ENCODE measurements around the gene EYS. TPM values are rescaled to one million over a fixed set of nuclear protein-coding genes. Genes with fewer than 3 reads are reported as not detected.

EYS gene
- total RNA-seq, 1 experiment from 2014 or later, result not detected

GRCh38 chr6:64445038-64445437, 1262.0 kb downstream of the EYS start:
- H3K4me1 ChIP-seq (replicated peaks), result no peaks in the 10 kb centered on the region
- no peaks in the 10 kb centered on the region for H3K9me3 ChIP-seq (replicated peaks)
- DNase-seq (ENCODE audit: low read depth in 1 of 2, low spot score in 2 of 2), result no peak
- no peak overlapping the region for H3K27ac ChIP-seq
- no peaks in the 10 kb centered on the region for H3K27me3 ChIP-seq (replicated peaks)
- H3K36me3 ChIP-seq, result no peaks in the 10 kb centered on the region
- H3K4me3 ChIP-seq, result no peak overlapping the region

GRCh38 chr6:64439274-64439673, 1267.8 kb downstream of the EYS start:
- DNase-seq (ENCODE audit: low read depth in 1 of 2, low spot score in 2 of 2), result no peak

GRCh38 chr6:64437996-64438395, 1269.0 kb downstream of the EYS start:
- Histone ChIP-seq H3K4me3 (no peak overlapping the region), H3K9me3 (replicated peaks) (no peaks in the 10 kb centered on the region), H3K36me3 (no peaks in the 10 kb centered on the region), H3K4me1 (replicated peaks) (no peaks in the 10 kb centered on the region), H3K27ac (no peak overlapping the region), H3K27me3 (replicated peaks) (no peaks in the 10 kb centered on the region)
- no peak for DNase-seq (ENCODE audit: low read depth in 1 of 2, low spot score in 2 of 2)

More at GRCh38 chr6:64439274-64439673, 1267.8 kb downstream of the EYS start:
- Histone ChIP-seq H3K27me3 (replicated peaks) (no peaks in the 10 kb centered on the region), H3K9me3 (replicated peaks) (no peaks in the 10 kb centered on the region), H3K4me1 (replicated peaks) (no peaks in the 10 kb centered on the region), H3K4me3 (no peak overlapping the region), H3K27ac (no peak overlapping the region), H3K36me3 (no peaks in the 10 kb centered on the region)

- DNase-seq (ENCODE audit: low read depth in 1 of 2, low spot score in 2 of 2), result no peak
- Histone ChIP-seq H3K27ac (no peak overlapping the region), H3K9me3 (replicated peaks) (no peaks in the 10 kb centered on the region), H3K4me1 (replicated peaks) (no peaks in the 10 kb centered on the region), H3K4me3 (no peak overlapping the region), H3K36me3 (no peaks in the 10 kb centered on the region), H3K27me3 (replicated peaks) (no peaks in the 10 kb centered on the region)
Observed at GRCh38 chr6:64429926-64430325, 1277.1 kb downstream of the EYS start.

- no peaks in the 10 kb centered on the region for H3K9me3 ChIP-seq (replicated peaks)
- H3K36me3 ChIP-seq, result no peaks in the 10 kb centered on the region
- H3K4me3 ChIP-seq, result no peak overlapping the region
- H3K27me3 ChIP-seq (replicated peaks), result no peaks in the 10 kb centered on the region
- no peak overlapping the region for H3K27ac ChIP-seq
- H3K4me1 ChIP-seq (replicated peaks), result no peaks in the 10 kb centered on the region
- DNase-seq (ENCODE audit: low read depth in 1 of 2, low spot score in 2 of 2), result no peak
Observed at GRCh38 chr6:64428186-64428585, 1278.8 kb downstream of the EYS start.

DNA sequence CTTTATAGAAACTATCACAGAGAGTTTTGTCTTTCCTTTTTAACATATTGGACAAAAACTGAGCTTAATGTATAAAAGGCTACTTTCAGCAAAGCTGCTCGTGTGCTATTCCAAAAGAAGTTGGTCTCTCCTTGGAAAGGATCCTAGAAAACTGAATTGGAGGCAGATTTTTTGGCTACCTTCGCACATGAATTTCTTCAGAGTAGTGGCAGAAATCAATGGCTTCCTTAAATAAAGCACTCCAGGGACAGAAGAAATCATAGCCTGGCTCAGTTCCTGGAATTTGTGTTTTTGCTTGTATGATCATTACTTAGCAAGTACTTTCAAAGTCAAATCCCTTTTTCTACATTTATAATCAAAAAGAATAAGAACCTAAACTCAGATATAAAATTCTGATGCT, 1291.1 kb downstream of the EYS start:
- H3K27me3 ChIP-seq (replicated peaks), result no peaks in the 10 kb centered on the region
- H3K4me3 ChIP-seq, result no peak overlapping the region
- H3K36me3 ChIP-seq, result no peaks in the 10 kb centered on the region
- no peaks in the 10 kb centered on the region; the same call in 1 of the 2 replicates for H3K9me3 ChIP-seq (replicated peaks)
- H3K27ac ChIP-seq, result no peak overlapping the region
- no peak for DNase-seq (ENCODE audit: low read depth in 1 of 2, low spot score in 2 of 2)
- no peaks in the 10 kb centered on the region for H3K4me1 ChIP-seq (replicated peaks)

DNA sequence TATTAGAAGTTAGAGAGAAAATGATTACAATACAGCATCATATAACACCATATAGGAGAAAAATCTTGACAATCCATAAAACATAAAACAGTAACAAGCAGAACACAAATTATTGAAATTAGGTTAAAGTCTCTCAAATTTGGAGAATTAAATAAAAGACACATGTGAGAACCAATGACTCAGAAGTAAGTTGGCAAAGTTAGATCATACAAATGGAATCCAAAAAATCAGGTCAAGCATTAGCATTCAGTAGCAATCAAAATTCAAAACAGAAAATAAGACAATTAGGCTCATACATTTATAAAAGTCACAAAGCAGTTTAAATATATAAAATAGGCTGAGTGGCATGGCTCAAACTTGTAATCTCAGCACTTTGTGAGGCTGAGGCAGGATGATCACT, 1295.8 kb downstream of the EYS start:
- Histone ChIP-seq H3K4me1 (replicated peaks) (no peaks in the 10 kb centered on the region), H3K9me3 (replicated peaks) (no peaks in the 10 kb centered on the region), H3K27me3 (replicated peaks) (no peaks in the 10 kb centered on the region), H3K4me3 (no peak overlapping the region), H3K27ac (no peak overlapping the region), H3K36me3 (no peaks in the 10 kb centered on the region)
- DNase-seq (ENCODE audit: low read depth in 1 of 2, low spot score in 2 of 2), result no peak

GRCh38 chr6:64409948-64410347, 1297.1 kb downstream of the EYS start:
- Histone ChIP-seq H3K27ac (no peak overlapping the region), H3K9me3 (replicated peaks) (0 out of 2 replicates have a peak, but pooled peaks cover 3% of the 10 kb centered on the region), H3K27me3 (replicated peaks) (no peaks in the 10 kb centered on the region), H3K4me1 (replicated peaks) (no peaks in the 10 kb centered on the region), H3K36me3 (no peaks in the 10 kb centered on the region), H3K4me3 (no peak overlapping the region)
- DNase-seq (ENCODE audit: low read depth in 1 of 2, low spot score in 2 of 2), result no peak

DNA sequence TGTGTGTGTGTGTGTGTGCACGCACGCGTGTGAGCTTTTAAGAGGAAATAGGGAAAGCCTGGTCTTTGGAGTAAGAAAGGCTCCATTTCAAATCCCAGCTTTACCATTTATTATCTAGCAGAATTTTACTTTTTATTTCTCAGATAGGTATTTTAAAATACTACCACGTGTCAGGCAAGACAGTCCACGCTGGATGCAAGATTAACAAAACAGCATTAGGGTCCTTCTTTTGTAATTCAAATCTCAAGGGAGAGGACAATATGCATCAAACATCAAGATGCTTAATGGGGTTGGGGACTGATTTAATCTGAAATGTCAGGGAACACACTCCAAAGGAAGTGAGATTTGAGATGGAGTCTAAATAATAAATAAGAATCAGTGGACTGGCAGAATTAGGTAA, 1302.6 kb downstream of the EYS start:
- Histone ChIP-seq H3K27ac (no peak overlapping the region), H3K27me3 (replicated peaks) (no peaks in the 10 kb centered on the region), H3K36me3 (no peaks in the 10 kb centered on the region), H3K9me3 (replicated peaks) (0 out of 2 replicates have a peak, but pooled peaks cover 3% of the 10 kb centered on the region), H3K4me1 (replicated peaks) (no peaks in the 10 kb centered on the region), H3K4me3 (no peak overlapping the region)
- DNase-seq (ENCODE audit: low read depth in 1 of 2, low spot score in 2 of 2), result no peak

DNA sequence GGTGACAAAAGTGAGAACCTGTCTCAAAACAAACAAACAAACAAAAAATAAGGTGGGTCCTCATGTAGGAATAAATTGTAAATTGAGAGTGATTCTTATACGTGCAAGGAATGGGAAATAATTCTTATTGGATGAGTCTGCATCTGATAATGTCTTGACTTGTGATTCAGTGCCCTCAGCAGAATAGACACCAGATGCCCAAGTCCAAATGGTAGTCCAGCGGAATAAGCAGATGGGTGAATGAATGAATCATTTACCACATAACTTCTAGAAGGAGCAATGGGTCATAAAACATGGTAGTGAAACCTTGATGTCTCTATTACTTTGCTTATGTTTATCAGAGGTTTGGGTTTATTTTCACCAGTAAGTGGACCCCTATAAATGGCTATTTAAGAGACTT, 1323.7 kb downstream of the EYS start:
- Histone ChIP-seq H3K4me1 (replicated peaks) (no peaks in the 10 kb centered on the region), H3K36me3 (no peaks in the 10 kb centered on the region), H3K9me3 (replicated peaks) (no peaks in the 10 kb centered on the region), H3K27me3 (replicated peaks) (no peaks in the 10 kb centered on the region), H3K27ac (no peak overlapping the region), H3K4me3 (no peak overlapping the region)
- DNase-seq (ENCODE audit: low read depth in 1 of 2, low spot score in 2 of 2), result no peak

DNA sequence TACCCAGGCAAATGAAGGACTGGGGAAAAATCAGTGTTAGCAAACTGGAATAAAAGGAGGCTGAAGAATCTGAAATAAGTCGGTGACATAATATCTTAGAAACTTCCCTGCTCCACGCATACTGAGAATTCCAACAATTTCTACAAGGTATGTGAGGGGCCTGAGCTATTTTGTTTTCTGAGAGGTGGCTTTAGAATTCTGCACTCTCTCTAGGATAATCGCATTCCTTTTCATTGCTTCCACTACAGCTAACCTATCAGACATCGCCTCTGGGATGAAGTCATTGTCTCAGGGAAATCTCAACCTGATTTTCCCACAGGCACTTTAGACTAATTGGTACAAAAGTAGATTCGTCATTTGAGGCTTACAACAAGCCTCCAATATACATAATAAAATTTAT, 1330.6 kb downstream of the EYS start:
- DNase-seq (ENCODE audit: low read depth in 1 of 2, low spot score in 2 of 2), result no peak
- no peaks in the 10 kb centered on the region; the same call in 1 of the 2 replicates for H3K9me3 ChIP-seq (replicated peaks)
- H3K4me3 ChIP-seq, result no peak overlapping the region
- no peak overlapping the region for H3K27ac ChIP-seq
- H3K4me1 ChIP-seq (replicated peaks), result no peaks in the 10 kb centered on the region
- no peaks in the 10 kb centered on the region for H3K27me3 ChIP-seq (replicated peaks)
- no peaks in the 10 kb centered on the region for H3K36me3 ChIP-seq

- H3K4me3 ChIP-seq, result no peak overlapping the region
- no peaks in the 10 kb centered on the region for H3K9me3 ChIP-seq (replicated peaks)
- H3K27ac ChIP-seq, result no peak overlapping the region
- no peak for DNase-seq (ENCODE audit: low read depth in 1 of 2, low spot score in 2 of 2)
- no peaks in the 10 kb centered on the region for H3K4me1 ChIP-seq (replicated peaks)
- no peaks in the 10 kb centered on the region for H3K27me3 ChIP-seq (replicated peaks)
- no peaks in the 10 kb centered on the region for H3K36me3 ChIP-seq
Observed at GRCh38 chr6:64357430-64357829, 1349.6 kb downstream of the EYS start.

GRCh38 chr6:64347411-64347810, 1359.6 kb downstream of the EYS start:
- no peaks in the 10 kb centered on the region for H3K27me3 ChIP-seq (replicated peaks)
- no peak overlapping the region for H3K4me3 ChIP-seq
- no peaks in the 10 kb centered on the region for H3K9me3 ChIP-seq (replicated peaks)
- no peaks in the 10 kb centered on the region for H3K36me3 ChIP-seq
- H3K27ac ChIP-seq, result no peak overlapping the region
- H3K4me1 ChIP-seq (replicated peaks), result no peaks in the 10 kb centered on the region
- DNase-seq (ENCODE audit: low read depth in 1 of 2, low spot score in 2 of 2), result no peak

DNA sequence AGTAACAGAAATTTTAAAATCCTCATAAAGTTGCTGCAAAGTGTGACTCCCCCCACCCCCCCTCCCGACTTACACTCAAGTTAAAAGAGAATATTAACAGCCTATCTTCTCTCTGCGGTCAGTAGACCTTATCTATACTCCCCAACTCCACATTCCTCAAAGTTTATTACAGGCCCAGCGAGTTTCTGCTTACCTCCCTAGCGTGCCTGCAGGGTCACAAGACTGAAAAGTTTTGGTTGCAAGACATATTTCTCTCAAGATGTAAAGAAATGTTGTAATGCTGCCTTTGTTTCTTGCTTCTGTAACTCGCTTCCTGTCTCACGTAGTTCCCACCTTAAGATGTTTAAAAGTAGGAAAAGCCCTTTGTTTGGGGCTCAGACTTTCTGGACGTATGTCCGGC, 1371.8 kb downstream of the EYS start:
- no peak overlapping the region for H3K27ac ChIP-seq
- H3K27me3 ChIP-seq (replicated peaks), result no peaks in the 10 kb centered on the region
- no peaks in the 10 kb centered on the region for H3K36me3 ChIP-seq
- DNase-seq (ENCODE audit: low read depth in 1 of 2, low spot score in 2 of 2), result no peak
- no peaks in the 10 kb centered on the region for H3K9me3 ChIP-seq (replicated peaks)
- H3K4me1 ChIP-seq (replicated peaks), result no peaks in the 10 kb centered on the region
- H3K4me3 ChIP-seq, result no peak overlapping the region

DNA sequence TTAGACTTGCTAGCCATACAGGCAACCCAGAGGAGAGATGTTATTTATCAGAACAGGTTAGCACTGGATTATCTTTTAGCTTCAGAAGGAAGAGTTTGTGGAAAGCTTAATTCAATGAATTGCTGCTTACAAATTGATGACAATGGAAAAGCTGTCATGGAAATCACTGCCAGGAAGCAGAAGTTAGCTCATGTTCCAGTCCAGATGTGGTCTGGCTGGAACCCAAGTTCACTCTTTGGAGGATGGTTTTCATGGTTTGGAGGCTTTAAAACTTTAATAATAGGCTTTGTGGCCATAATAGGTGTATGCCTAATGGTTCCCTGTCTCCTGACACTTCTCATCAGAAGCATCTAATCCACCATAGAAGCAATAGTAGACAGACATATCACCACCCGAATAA, 1372.4 kb downstream of the EYS start:
- H3K4me3 ChIP-seq, result no peak overlapping the region
- no peaks in the 10 kb centered on the region for H3K9me3 ChIP-seq (replicated peaks)
- H3K27ac ChIP-seq, result no peak overlapping the region
- H3K36me3 ChIP-seq, result no peaks in the 10 kb centered on the region
- H3K27me3 ChIP-seq (replicated peaks), result no peaks in the 10 kb centered on the region
- DNase-seq (ENCODE audit: low read depth in 1 of 2, low spot score in 2 of 2), result no peak
- H3K4me1 ChIP-seq (replicated peaks), result no peaks in the 10 kb centered on the region

Data from SJSA1 (cell line).